Stomach (tissue), 4 donors: ENCODE data around the gene SNX21.

Source experiments
- POLR2A ChIP-seq, 4 donors: fragments of 450-650 bp; IDR thresholded peaks; one replicate each; pipeline ENCODE4 v1.6.1; 2016; ENCODE audit warnings: antibody characterized with exemption in 4 of 4, control low read depth in 2 of 4, mild to moderate bottlenecking in 1 of 4, moderate library complexity in 1 of 4
- TF ChIP-seq, protein P1 (sequence below), 7 experiments: fragments of 450-650 bp in 4 of 7; fragments of 200-600 bp in 3 of 7; sonication (generic) in 3 of 7; IDR thresholded peaks; one replicate each; pipeline ENCODE4 v1.5.1; 2016 to 2019; ENCODE audit warnings: antibody characterized with exemption in 7 of 7, control low read depth in 2 of 7, mild to moderate bottlenecking in 1 of 7

DNA sequence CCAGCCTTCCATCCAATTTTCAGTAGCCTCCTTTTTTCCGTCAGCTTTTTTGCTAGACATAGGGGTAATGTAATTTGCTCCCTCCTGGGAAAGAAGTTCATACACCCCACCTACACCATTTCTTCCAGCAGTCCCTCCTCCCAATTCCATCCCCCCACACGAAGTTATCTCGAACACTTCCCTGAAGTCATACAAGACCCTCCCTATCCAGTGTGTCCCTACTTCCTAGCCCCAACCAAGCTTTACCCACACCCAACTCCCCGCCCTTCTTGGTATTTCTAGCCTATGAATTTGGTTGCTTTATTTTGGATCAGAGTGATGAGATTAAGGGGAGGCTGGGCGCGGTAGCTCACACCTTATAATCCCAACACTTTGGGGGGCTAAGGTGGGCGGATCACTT is 20.1 kb upstream of the SNX21 start:
- TF ChIP-seq, protein P1, sequence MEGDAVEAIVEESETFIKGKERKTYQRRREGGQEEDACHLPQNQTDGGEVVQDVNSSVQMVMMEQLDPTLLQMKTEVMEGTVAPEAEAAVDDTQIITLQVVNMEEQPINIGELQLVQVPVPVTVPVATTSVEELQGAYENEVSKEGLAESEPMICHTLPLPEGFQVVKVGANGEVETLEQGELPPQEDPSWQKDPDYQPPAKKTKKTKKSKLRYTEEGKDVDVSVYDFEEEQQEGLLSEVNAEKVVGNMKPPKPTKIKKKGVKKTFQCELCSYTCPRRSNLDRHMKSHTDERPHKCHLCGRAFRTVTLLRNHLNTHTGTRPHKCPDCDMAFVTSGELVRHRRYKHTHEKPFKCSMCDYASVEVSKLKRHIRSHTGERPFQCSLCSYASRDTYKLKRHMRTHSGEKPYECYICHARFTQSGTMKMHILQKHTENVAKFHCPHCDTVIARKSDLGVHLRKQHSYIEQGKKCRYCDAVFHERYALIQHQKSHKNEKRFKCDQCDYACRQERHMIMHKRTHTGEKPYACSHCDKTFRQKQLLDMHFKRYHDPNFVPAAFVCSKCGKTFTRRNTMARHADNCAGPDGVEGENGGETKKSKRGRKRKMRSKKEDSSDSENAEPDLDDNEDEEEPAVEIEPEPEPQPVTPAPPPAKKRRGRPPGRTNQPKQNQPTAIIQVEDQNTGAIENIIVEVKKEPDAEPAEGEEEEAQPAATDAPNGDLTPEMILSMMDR (IDR thresholded peaks at IDR 0.05) = no peak
- TF ChIP-seq POLR2A (IDR thresholded peaks at IDR 0.05) = no peak
